GM19239 (cell line): ENCODE data around the gene IDH3A.

Experiments used
- DNase-seq: peaks from one replicate; pipeline ENCODE4 v3.0.0; 2011; ENCODE audit warnings: low spot score; ENCODE audit not compliant: insufficient read length
- FAIRE-seq: peaks from 2 replicates; lab custom pipeline; 2011; peaks lifted over from hg19 to GRCh38; lab: Jason Lieb, UNC

The IDH3A gene

GRCh38 chr15:78149068-78149804 lies at the start of gene IDH3A:
TSS of gene IDH3A (plus strand) at chr15:78149362. CDS start at chr15:78149404, 42 bp downstream.
- FAIRE-seq (peak; percentile 96), DNase-seq (peak; percentile 83)

- FAIRE-seq = no peak
- no peak for DNase-seq
Measured at GRCh38 chr15:78100886-78101285, 48.3 kb upstream of the IDH3A start.

GRCh38 chr15:78101423-78102105 lies 47.6 kb upstream of the IDH3A start:
- FAIRE-seq = no peak
- DNase-seq = no peak

- FAIRE-seq = no peak
- no peak for DNase-seq
Measured at GRCh38 chr15:78102211-78102610, 47.0 kb upstream of the IDH3A start.

GRCh38 chr15:78102741-78103140 lies 46.4 kb upstream of the IDH3A start:
- no peak for DNase-seq
- FAIRE-seq = no peak

DNA sequence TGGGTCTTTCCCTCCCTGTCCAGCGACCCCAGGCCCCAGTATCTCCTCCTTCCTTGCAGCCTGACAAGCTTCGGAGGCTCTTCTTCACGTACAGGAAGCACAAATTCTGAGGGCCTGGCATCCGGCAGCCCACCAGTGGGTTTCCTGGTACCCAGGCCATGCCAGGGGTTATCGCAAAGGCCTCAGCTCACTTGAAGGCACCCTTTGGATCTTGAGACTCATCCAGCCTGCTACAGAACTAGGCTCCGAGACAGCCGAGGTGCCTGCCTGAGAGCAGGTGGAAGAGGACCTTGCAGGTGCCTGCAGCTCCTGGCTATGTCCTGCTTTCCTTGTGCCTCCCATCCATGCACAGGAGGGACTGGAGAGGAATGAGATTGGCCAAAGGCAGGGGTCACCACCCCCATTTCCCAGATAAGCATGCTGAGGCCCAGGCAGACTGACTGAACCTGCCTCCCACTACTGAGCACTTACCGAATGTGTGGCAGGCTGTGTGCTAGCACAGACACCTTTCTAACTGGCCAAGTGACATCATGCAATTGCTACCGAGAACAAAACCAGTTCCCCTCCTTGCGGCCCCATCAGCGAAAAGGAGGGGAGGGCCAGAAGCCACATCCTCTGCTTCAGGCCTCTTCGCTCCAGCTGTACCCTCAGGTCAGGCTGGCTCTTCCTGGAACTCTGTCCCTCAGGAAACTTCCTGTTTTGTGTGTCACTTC lies 45.6 kb upstream of the IDH3A start:
- DNase-seq (peak; percentile 83), FAIRE-seq (peak; percentile 99)

GRCh38 chr15:78104119-78104479 lies 45.1 kb upstream of the IDH3A start:
- no peak for FAIRE-seq
- no peak for DNase-seq

DNA sequence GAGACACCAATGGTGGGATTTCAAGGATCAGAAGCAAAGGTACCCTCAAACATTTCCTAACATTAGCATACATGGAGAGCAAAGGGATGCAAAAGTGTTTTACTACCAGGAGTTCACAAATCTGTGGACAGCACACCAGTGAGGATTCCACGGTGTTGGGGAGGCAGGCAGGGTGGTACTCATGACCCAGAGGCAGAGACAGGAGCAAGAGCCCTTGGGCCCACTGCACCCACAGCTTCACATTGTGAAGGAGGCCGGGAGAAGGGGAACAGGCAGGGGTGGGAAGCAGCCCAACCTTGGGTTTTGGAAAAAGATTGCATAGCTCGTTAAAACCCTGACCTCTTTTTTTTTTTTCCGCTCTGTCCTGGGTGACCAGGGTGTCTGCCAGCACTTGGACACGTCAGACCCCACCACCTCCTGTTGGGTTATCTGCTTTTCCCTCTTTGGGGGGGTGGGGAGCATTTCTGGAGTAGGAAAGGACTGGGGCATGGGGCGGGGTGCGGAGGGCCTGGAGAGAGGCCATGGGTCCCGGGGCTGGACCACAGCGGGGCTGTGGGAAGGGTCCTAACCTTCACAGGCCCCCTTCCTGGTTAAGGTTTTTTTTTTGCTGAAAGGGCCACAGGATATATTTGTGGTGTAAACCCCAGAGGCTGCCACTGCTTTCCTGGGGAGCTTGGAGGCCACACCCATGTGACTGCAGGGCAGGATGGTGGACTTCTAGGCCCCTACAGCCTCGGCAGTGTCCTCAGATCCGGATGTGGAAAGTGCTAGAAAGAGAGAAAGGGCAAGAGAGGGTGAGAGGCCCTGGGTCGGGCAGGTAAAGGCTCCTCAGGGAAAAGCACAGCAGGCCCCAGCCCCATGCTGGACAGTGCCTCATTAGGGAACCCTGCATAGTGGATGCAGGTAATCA lies 44.3 kb upstream of the IDH3A start:
- FAIRE-seq = no peak

GRCh38 chr15:78105476-78106241 lies 43.5 kb upstream of the IDH3A start:
- peak; percentile 80 for FAIRE-seq
- DNase-seq = no peak

More for the DNA sequence above, 44.3 kb upstream of the IDH3A start:
- DNase-seq = no peak

DNA sequence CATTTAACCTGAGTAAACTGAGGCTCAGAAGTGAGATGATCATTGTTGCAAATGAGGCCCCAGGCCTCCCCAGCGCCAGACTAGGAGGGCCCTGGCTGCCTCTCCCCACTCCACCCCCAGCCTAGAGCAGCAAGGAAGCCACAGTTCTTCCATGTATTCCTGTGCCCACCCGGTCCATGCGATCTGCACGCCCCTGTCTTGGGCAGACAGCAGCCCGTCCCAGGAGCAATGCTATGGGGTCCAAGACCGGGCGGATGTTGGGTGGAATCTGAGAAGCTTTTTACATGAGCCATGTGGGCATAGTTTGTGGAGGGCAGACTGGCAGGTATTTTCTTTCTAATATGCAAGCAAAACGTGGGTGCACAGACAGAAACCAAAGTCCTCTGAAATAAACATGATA lies 41.7 kb upstream of the IDH3A start:
- no peak for FAIRE-seq

GRCh38 chr15:78108300-78109084 lies 40.7 kb upstream of the IDH3A start:
- DNase-seq (peak; percentile 66), FAIRE-seq (peak; percentile 88)

More for the DNA sequence above, 41.7 kb upstream of the IDH3A start:
- no peak for DNase-seq

DNA sequence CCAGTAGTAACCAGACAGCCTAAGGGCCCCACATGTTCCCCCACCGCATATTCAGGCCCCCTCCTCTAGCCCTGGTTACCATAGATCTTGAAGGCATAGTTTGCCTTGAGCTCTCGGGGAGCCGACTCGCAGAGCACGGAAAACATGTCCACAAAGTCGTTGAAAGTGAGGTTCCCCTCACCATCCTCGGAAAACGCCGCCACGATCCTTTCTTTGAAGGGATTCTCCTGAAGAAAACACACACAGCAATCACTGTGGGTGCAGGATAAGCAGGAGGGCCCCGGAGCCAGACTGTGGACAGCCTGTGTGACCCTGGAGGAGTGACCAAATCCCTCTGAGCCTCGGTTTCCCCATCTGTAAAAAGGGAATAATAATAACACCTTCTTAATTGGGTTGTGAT lies 40.0 kb upstream of the IDH3A start:
- DNase-seq = no peak
- FAIRE-seq = no peak

DNA sequence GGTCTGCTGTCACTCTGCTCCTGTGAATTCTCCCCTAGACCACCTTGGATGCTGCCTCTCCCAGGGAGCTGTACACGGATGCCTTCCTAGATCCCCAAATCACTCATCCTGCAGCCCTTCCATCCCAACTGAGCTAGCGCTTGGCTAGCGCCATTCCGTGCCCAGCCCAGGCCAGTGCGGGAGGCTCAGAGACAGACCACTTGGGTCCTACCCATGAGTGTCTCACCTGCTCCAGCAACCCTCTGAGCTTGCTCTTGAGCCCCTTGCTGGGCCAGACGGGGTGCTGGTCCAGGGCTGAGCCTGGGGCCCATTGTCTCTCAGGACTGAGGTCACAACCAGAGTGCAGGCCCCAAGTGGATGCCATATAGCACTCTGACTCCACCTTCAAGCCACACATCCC lies 39.1 kb upstream of the IDH3A start:
- DNase-seq (no peak), FAIRE-seq (no peak)

- no peak for DNase-seq
Measured at GRCh38 chr15:78110916-78111475, 38.2 kb upstream of the IDH3A start.

GRCh38 chr15:78111788-78112187 lies 37.4 kb upstream of the IDH3A start:
- FAIRE-seq (no peak), DNase-seq (no peak)

More at GRCh38 chr15:78110916-78111475, 38.2 kb upstream of the IDH3A start:
- no peak for FAIRE-seq

DNA sequence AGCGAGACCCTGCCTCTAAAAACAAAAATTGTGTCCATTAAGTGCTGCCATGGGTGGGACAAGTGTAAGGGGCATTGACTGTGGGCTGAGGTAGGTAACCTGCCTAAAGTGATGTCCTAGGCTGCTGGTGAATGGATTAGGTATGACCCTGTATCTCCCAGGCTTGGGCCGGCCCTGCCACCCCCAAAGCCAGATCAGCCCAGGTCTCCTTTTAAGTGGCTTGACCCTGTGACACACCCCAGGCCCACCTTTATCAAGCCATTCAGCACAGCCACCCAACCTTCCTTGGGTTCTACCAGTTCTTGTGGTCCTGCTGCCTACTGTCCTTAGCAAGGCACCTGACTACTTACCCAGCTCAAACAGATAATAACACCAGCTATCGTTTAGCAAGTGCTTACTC lies 36.6 kb upstream of the IDH3A start:
- DNase-seq = no peak
- FAIRE-seq = no peak

- DNase-seq (no peak), FAIRE-seq (no peak)
Measured at GRCh38 chr15:78120523-78120922, 28.6 kb upstream of the IDH3A start.

DNA sequence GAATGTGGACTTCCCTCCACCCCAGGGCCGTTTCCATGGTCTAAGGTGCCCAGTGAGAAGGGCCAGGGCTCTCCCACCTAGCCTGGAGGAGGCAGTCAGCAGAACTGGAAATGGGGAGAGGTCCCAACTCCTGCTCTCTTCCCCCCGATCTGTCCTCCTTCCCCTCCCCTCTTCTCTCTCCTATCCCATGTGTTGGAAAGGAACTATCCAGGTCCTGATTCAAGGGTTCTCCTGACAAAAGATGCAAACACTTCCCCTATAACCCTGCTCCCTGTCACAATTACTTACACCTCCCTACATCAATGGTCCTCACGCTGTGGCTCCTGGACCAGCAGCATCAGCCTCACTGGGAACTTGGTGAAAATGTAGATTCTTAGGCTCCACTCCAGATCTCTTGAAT lies 23.9 kb upstream of the IDH3A start:
- DNase-seq = no peak
- FAIRE-seq = no peak
